Fibroblast of villous mesenchyme (primary cell): ENCODE measurements around the gene SHTN1. TPM values are rescaled to one million over a fixed set of nuclear protein-coding genes. Genes with fewer than 3 reads are reported as not detected.
A peak's percentile ranks its signal among the peaks of the same experiment; 100 is the strongest.

Source experiments
- DNase-seq: peaks from one replicate; pipeline ENCODE4 v3.0.0-alpha.2; 2010; ENCODE audit warnings: low read depth
- H3K4me3 ChIP-seq: 2 replicates; pipeline ENCODE4 v1.5.1; 2011; ENCODE audit warnings: low read depth, mild to moderate bottlenecking, low read length
- CTCF ChIP-seq: IDR thresholded peaks from 2 replicates; pipeline ENCODE4 v1.5.1; 2012; ENCODE audit warnings: low read depth, mild to moderate bottlenecking, low read length; ENCODE audit not compliant: insufficient read depth
- total RNA-seq: library from RNA; depleted of rRNA; stranded (reverse); fragments of >200 nt; gene quantifications from 2 replicates; pipeline ENCODE4 v1.2.3, GENCODE V29; 2012

The SHTN1 gene
- total RNA-seq, 1 donor: 2.2 TPM

- H3K4me3 ChIP-seq: peak overlapping the region; percentile 76
- DNase-seq: no peak
- no peak for TF ChIP-seq CTCF
Observed at GRCh38 chr10:116848944-116849247, 156.1 kb downstream of the SHTN1 start.

GRCh38 chr10:116848032-116848943, 156.7 kb downstream of the SHTN1 start:
- no peak for TF ChIP-seq CTCF
- H3K4me3 ChIP-seq: peak overlapping the region; percentile 76
- DNase-seq: no peak

GRCh38 chr10:116845823-116846222, 159.2 kb downstream of the SHTN1 start:
- DNase-seq: no peak

GRCh38 chr10:116840389-116841075, 164.5 kb downstream of the SHTN1 start:
- H3K4me3 ChIP-seq: no peak overlapping the region
- no peak for TF ChIP-seq CTCF
- DNase-seq: no peak

More at GRCh38 chr10:116845823-116846222, 159.2 kb downstream of the SHTN1 start:
- no peak for TF ChIP-seq CTCF
- H3K4me3 ChIP-seq: no peak overlapping the region

- no peak for DNase-seq
- no peak for TF ChIP-seq CTCF
- H3K4me3 ChIP-seq: no peak overlapping the region
Observed at GRCh38 chr10:116838143-116838725, 166.8 kb downstream of the SHTN1 start.

GRCh38 chr10:116836902-116837523, 168.0 kb downstream of the SHTN1 start:
- no peak overlapping the region for H3K4me3 ChIP-seq
- peak; percentile 7 for DNase-seq

More at GRCh38 chr10:116836902-116837523, 168.0 kb downstream of the SHTN1 start:
- no peak for TF ChIP-seq CTCF
